Osteoblast (primary cell): ENCODE measurements around the gene NIPAL1. TPM values are rescaled to one million over a fixed set of nuclear protein-coding genes. Genes with fewer than 3 reads are reported as not detected.
A peak's percentile ranks its signal among the peaks of the same experiment; 100 is the strongest.

Experiments
- DNase-seq: peaks from one replicate; pipeline ENCODE4 v3.0.0; 2011; ENCODE audit warnings: low spot score, mixed read lengths; ENCODE audit not compliant: insufficient read length; ENCODE audit errors: missing footprints
- H2AFZ ChIP-seq: 2 replicates; pipeline ENCODE4 v1.6.0; 2011; ENCODE audit warnings: mild to moderate bottlenecking, low read length
- H3K27ac ChIP-seq: 2 replicates; pipeline ENCODE4 v1.5.1; 2011; ENCODE audit warnings: mild to moderate bottlenecking, low read depth, low read length, moderate library complexity
- H3K27me3 ChIP-seq: 2 replicates; pipeline ENCODE4 v1.6.0; 2012; ENCODE audit warnings: mild to moderate bottlenecking, control low read depth, inconsistent platforms, low read length, moderate library complexity; ENCODE audit not compliant: insufficient read depth
- H3K36me3 ChIP-seq: 2 replicates; pipeline ENCODE4 v1.5.1; 2011; ENCODE audit warnings: mild to moderate bottlenecking, low read length, control low read depth, moderate library complexity; ENCODE audit not compliant: insufficient read depth
- H3K4me1 ChIP-seq: 2 replicates; pipeline ENCODE4 v1.5.1; 2011; ENCODE audit warnings: mild to moderate bottlenecking, low read length, control low read depth, moderate library complexity; ENCODE audit not compliant: insufficient read depth
- H3K4me2 ChIP-seq: 2 replicates; pipeline ENCODE4 v1.6.0; 2011; ENCODE audit warnings: mild to moderate bottlenecking, low read length; ENCODE audit not compliant: insufficient read depth
- H3K4me3 ChIP-seq: fragments of 200-600 bp; sonication (generic); 3 replicates; pipeline ENCODE4 v1.5.1; 2012; ENCODE audit warnings: mild to moderate bottlenecking, low read length, inconsistent platforms; ENCODE audit not compliant: insufficient read depth
- H3K79me2 ChIP-seq: 2 replicates; pipeline ENCODE4 v1.6.0; 2012; ENCODE audit warnings: mild to moderate bottlenecking, low read length, control low read depth, inconsistent platforms; ENCODE audit not compliant: insufficient read depth
- H3K9me3 ChIP-seq: 2 replicates; pipeline ENCODE4 v1.5.1; 2011; ENCODE audit warnings: low read depth, low read length, control low read depth
- H4K20me1 ChIP-seq: 2 replicates; pipeline ENCODE4 v1.6.0; 2012; ENCODE audit warnings: mild to moderate bottlenecking, low read length, control low read depth; ENCODE audit not compliant: insufficient read depth
- total RNA-seq: library from RNA; depleted of rRNA; stranded (reverse); fragments of >200 nt; gene quantifications from 2 replicates; pipeline ENCODE4 v1.2.3, GENCODE V29; 2012
- TF ChIP-seq, protein P1 (sequence below): IDR thresholded peaks from 2 replicates; pipeline ENCODE4 v1.5.1; 2011; ENCODE audit warnings: mild to moderate bottlenecking, low read depth, low read length, moderate library complexity; ENCODE audit errors: extremely low read depth

The NIPAL1 gene
- total RNA-seq, 1 donor: under 0.01 TPM

DNA sequence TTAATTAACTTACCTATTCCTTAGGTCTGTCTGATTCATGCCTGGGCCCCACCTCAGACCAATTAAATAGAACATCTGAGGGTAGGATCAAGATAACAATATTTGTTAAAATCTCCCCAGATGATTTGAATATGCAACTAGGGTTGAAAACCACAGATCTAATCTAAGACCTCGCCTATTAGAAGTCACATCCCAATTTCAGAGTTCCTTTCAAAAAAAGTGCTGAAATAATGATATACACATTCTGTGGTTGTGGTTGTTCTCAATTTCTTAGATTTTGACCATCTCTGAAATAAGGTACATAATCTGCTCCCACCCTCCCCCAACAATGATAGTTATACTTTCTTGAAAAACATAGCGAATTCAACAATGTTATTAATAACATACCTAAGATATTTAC lies 27.7 kb downstream of the NIPAL1 start:
- Histone ChIP-seq H3K36me3 (no peaks in the 10 kb centered on the region), H3K27me3 (peaks cover 15% of the 10 kb centered on the region), H4K20me1 (no peaks in the 10 kb centered on the region), H3K4me2 (no peak overlapping the region), H3K9me3 (no peaks in the 10 kb centered on the region), H3K27ac (no peak overlapping the region), H3K4me1 (no peaks in the 10 kb centered on the region), H3K4me3 (no peak overlapping the region), H3K79me2 (no peaks in the 10 kb centered on the region), H2AFZ (no peak overlapping the region)
- DNase-seq: no peak
- TF ChIP-seq, protein P1, sequence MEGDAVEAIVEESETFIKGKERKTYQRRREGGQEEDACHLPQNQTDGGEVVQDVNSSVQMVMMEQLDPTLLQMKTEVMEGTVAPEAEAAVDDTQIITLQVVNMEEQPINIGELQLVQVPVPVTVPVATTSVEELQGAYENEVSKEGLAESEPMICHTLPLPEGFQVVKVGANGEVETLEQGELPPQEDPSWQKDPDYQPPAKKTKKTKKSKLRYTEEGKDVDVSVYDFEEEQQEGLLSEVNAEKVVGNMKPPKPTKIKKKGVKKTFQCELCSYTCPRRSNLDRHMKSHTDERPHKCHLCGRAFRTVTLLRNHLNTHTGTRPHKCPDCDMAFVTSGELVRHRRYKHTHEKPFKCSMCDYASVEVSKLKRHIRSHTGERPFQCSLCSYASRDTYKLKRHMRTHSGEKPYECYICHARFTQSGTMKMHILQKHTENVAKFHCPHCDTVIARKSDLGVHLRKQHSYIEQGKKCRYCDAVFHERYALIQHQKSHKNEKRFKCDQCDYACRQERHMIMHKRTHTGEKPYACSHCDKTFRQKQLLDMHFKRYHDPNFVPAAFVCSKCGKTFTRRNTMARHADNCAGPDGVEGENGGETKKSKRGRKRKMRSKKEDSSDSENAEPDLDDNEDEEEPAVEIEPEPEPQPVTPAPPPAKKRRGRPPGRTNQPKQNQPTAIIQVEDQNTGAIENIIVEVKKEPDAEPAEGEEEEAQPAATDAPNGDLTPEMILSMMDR: no peak

DNA sequence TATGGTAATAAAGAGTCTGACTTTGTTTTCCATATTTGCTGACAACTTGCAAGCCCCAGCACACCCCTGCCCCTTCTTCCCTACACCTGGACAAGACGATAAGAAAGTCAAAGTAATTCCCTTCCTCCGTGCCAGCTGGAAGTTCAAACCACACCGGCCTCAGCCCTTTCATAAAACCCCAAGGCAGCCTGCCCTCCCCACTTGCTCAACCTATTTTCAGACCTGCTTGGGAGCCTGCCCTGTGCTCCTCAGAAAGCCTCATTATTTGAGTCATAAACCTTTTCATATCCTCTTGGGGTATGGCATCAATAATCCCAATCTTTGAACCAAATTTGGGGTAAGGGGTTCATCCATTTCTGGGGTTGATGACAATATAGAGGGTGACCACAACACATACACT lies 29.5 kb downstream of the NIPAL1 start:
- TF ChIP-seq, protein P1: no peak
- Histone ChIP-seq H3K36me3 (no peaks in the 10 kb centered on the region), H3K4me2 (no peak overlapping the region), H3K4me3 (no peak overlapping the region), H4K20me1 (no peaks in the 10 kb centered on the region), H3K27me3 (peaks cover 15% of the 10 kb centered on the region), H2AFZ (no peak overlapping the region), H3K4me1 (no peaks in the 10 kb centered on the region), H3K9me3 (no peaks in the 10 kb centered on the region), H3K79me2 (no peaks in the 10 kb centered on the region), H3K27ac (no peak overlapping the region)
- no peak for DNase-seq

DNA sequence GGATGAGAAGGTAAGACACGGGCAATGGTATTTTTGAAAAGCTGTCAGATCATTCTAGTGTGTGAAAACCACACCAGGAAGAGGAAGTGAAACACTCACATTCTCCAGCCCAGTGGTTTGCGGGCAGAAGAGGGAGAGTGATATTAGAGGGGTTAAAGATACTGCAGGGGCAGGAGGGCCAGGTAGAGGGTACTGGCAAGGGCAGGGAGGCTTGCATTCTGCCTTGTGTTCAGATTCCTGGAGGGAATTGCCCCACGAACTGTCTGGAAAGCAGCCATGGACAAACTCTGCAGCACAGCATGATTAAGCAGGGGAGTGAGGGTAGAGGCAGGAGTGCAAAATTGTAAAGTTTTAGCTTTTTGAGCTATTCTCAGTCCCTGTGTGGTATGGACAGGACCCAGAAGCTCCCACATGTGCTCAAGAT lies 30.9 kb downstream of the NIPAL1 start:
- H4K20me1 ChIP-seq: no peaks in the 10 kb centered on the region
- H3K4me2 ChIP-seq: peak overlapping the region; percentile 29
- H3K79me2 ChIP-seq: no peaks in the 10 kb centered on the region
- H3K4me1 ChIP-seq: no peaks in the 10 kb centered on the region
- TF ChIP-seq, protein P1: no peak
- no peaks in the 10 kb centered on the region for H3K9me3 ChIP-seq
- peak overlapping the region; percentile 72 for H2AFZ ChIP-seq
- H3K27me3 ChIP-seq: peaks cover 15% of the 10 kb centered on the region
- no peaks in the 10 kb centered on the region for H3K36me3 ChIP-seq
- H3K27ac ChIP-seq: no peak overlapping the region
- DNase-seq: no peak
- no peak overlapping the region for H3K4me3 ChIP-seq

DNA sequence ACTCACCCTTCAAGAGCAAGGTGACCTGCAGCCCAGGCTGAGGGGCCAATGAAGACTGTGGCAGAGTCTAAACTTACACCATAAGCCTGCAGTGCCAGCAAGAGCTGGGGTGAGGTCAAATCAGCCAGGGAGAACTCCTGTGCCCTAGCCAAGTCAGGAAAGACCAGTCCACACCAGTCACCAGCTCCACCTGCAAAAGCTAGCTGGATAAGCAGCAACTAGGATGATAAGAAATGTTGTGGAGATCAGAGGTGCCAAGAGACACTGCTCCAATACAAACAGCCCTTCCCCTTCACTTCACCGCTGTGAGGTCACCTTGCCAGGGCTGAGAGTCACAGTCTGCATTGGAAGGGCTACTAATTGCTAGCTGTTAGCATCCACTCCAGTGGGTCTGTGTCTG lies 31.3 kb downstream of the NIPAL1 start:
- H3K4me2 ChIP-seq: no peak overlapping the region
- DNase-seq: no peak
- H3K79me2 ChIP-seq: no peaks in the 10 kb centered on the region
- H3K36me3 ChIP-seq: no peaks in the 10 kb centered on the region
- TF ChIP-seq, protein P1: no peak
- no peaks in the 10 kb centered on the region for H3K4me1 ChIP-seq
- H3K27ac ChIP-seq: no peak overlapping the region
- H3K4me3 ChIP-seq: no peak overlapping the region
- no peaks in the 10 kb centered on the region for H3K9me3 ChIP-seq
- H2AFZ ChIP-seq: no peak overlapping the region
- H3K27me3 ChIP-seq: peaks cover 15% of the 10 kb centered on the region
- H4K20me1 ChIP-seq: no peaks in the 10 kb centered on the region
